ENCODE data around the gene HTATIP2.
"Not testable (repeated sequence)": the region's sequence is repeated elsewhere in the genome, so short reads cannot be mapped to it uniquely, and the experiment has no call there.

The HTATIP2 gene

GRCh38 chr11:20372081-20372626 is 8.6 kb downstream of the HTATIP2 start:
- no peak for DNase-seq (ENCODE audit: low read depth)

DNA sequence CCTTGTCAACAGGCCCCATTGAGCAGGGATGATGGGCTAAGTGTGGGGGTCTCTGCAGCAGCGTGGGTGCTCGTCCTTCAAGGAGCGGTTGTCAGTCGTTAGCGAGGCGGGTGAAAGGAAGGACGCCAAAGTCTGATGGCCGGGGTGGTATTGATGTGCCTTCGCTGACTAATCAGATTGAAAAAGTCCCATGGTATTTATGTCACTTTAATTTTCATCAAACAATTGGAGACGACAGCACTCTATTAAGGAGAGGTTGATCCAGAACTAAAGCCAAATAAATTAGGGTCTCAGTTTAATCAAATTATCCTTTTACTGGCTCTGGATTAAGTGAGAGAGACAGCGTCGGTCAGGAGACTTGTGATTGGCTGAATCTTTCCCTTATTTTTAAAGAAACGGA is 9.6 kb downstream of the HTATIP2 start:
- no peak for DNase-seq (ENCODE audit: low read depth)

GRCh38 chr11:20373568-20374209 is 10.2 kb downstream of the HTATIP2 start:
- no peak for DNase-seq (ENCODE audit: low read depth)

DNA sequence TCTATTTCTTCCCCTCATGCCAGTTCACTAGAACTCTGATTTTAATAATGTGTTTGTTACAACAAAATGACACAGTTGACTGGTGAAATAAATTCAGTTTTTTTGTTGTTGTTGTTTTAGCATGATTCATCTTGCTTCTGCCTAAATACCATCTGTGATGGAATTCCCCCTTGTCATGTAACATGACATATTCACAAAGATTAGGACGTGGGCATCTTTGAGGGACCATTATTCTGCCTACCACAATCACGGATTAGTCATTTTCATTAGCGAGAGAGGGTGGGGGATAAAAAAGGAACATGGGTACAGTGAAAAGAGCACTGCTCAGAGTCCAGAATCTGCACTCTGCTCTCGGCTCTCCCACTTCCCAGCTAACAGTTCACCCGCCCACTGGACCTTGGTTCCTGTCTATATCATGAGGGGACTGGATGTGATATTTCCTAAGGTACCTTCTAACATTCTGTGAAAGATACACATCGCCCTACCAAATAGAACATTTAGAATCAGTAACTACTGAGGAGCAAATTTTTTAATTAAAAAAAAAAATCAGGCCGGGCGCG is 11.3 kb downstream of the HTATIP2 start:
- DNase-seq (ENCODE audit: low read depth), result no peak

DNA sequence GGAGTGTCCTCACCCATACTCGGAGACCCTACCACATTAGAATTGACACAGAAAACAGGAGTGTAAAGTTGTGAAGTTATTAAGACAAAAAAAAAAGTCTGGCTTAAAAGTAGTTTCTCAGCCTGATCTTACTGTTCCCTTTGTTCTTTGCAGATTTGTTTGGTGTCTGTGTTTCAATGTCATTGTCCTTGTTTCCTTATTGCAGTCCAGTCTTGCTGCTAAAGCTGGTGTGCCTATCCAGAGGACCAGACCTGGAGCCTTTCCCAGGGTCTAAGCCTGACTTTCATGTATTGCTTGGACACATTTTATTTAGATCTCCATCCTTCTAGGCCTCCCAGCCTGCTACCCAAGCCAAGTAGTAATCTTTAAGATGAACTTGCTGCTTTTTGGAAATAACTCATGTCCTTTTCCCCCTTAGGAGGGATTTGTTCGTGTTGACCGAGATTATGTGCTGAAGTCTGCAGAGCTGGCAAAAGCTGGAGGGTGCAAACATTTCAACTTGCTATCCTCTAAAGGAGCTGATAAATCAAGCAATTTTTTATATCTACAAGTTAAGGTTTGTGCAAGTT is 12.7 kb downstream of the HTATIP2 start:
- no peak for DNase-seq (ENCODE audit: low read depth)

GRCh38 chr11:20385996-20386395 is 22.5 kb downstream of the HTATIP2 start:
- DNase-seq (ENCODE audit: low read depth), result not testable (repeated sequence)

DNA sequence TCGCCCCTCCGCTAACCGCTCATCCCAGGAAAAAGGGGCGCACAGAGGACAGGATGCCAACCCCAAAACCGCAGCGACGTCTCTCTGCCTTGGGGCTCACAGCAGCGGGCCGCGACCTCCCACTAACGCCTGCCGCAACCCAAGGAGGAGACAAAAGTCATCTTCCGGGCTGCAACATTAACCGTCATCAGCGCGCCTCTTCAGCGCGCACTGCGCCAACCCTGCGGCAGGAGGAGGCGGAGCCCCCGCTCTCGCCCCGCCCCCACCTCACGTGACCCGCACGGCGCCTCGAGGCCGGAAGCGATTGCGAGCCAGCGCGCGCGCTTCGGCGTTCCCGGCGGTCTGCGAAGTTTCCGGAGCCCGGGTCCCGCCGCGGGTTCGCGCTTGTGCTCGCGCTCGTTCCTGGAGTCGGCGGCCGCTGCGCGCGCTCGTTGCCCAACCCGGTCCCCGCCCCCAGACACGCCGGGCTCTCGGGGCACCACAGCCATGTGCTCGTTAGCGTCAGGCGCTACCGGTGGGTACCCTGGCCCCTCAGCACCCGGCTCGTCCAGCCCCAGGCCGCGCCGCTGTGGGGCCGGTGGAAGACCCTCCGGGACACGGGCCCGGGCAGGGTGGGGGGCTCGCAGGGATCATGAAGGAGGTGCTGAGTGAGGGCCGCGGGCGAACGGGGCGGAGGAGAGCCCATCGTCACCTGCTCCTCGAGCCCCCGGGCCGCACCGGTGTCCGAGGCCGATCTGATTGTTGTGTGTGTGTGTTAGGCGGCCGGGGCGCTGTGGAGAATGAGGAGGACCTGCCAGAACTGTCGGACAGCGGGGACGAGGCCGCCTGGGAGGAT is 24.0 kb downstream of the HTATIP2 start, which contains the start of gene PRMT3:
Gene PRMT3 (plus strand): TSS at position 456 of the 835 bp plus-strand sequence. CDS start 31 bp downstream, at position 487.
- DNase-seq (ENCODE audit: low read depth), result peak; percentile 96

DNA sequence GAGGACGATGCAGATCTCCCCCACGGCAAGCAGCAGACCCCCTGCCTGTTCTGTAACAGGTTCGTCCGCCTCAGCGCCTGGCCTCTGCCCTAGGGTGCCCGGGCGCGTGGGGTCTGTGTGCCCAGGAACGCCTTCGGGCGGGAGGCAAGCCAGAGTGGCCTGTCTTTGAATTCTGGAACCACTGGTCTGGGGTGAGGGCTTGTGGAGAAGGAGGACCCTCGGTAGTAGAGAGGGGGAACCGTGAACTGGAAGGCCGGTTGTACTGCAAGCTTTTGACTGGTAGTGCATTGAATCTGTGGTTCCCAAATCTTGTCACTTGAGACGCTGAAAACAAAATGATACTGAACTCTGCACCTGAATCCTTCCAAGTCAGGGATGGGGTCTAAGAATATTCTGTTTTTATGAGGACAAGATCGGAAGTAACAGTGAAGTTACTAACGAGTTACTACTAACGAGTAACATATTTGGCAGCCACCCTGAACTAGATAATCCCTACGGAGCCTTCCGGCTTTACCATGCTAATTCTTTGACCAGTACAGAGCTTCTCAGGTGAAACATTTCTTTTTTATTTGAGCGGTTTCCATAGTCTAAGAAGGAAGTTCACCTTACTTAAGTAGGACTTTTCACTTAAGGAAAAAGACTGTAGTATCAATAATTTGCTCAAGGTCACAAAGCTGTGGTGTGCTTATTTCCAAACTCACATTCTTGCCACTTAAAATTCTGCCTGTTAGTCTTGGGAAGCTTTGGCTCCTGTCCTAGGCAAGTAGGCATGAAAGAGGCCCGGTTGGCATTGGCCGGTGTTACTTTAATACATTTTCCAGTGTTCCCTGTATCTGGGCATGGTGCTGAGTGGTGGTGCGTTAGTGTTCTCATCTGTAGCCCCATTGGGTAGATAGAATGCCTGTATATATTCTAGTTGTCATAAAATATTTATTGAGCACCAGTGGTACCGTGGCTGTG is 24.9 kb downstream of the HTATIP2 start:
- DNase-seq (ENCODE audit: low read depth), result no peak

DNA sequence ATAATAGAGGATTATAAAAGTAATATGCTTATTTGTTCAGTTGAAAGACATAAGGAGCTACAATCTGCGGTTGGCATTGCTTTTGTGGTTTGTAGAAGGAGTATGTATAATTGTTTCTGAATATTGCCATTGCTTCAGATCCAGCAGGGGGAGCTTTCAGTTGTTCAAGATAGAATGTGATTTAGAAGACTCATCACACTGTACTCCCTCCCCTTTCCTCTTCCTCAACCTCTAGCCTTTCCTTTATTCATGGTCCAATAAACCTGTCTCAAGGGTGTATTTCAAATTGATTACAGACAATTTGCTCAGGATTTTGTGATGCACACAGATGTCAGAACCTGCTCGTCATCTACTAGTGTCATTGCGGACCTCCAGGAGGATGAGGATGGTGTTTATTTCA is 33.8 kb downstream of the HTATIP2 start:
- no peak for DNase-seq (ENCODE audit: low read depth)

GRCh38 chr11:20399498-20399897 is 36.0 kb downstream of the HTATIP2 start:
- DNase-seq (ENCODE audit: low read depth), result no peak

- no peak for DNase-seq (ENCODE audit: low read depth)
Measured at GRCh38 chr11:20403059-20403458, 39.5 kb downstream of the HTATIP2 start.

DNA sequence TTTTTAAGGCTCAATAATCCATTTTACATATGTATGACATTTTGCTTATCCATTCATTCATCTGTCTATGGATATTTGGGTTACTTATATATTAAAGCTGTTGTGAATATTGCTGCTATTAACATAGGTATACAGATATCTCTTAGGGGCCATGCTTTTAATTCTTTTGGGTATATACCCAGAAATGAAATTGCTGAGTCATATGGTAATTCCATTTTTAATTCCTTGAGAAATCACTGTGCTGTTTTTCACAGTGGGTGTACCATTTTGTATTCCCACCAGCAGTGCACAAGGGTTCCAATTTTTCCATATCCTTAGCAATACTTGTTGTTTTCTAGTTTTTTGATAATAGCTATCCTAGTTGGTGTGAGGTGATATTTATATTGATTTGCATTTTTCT is 43.0 kb downstream of the HTATIP2 start:
- DNase-seq (ENCODE audit: low read depth), result no peak

DNA sequence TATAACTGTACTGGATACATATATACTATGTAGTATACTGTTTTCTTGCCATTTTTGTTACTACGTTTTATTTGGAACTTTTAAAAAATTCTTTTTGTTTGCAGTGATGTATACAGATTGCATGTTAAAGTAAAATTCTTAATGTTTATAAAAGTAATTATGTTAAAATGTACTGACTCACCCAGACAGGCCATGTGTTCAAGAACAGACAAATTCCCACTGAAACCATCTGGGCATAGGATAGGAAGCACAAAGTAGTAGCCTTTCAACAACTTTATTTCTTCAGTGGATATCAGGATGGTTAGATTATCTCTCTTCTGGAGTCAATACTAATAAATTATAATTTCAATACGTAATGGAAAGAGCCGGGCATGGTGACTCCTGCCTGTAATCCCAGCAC is 43.8 kb downstream of the HTATIP2 start:
- no peak for DNase-seq (ENCODE audit: low read depth)

- no peak for DNase-seq (ENCODE audit: low read depth)
Measured at GRCh38 chr11:20415432-20415831, 51.9 kb downstream of the HTATIP2 start.

GRCh38 chr11:20417771-20418170 is 54.3 kb downstream of the HTATIP2 start:
- no peak for DNase-seq (ENCODE audit: low read depth)

- DNase-seq (ENCODE audit: low read depth), result no peak
Measured at GRCh38 chr11:20421946-20422345, 58.4 kb downstream of the HTATIP2 start.

DNA sequence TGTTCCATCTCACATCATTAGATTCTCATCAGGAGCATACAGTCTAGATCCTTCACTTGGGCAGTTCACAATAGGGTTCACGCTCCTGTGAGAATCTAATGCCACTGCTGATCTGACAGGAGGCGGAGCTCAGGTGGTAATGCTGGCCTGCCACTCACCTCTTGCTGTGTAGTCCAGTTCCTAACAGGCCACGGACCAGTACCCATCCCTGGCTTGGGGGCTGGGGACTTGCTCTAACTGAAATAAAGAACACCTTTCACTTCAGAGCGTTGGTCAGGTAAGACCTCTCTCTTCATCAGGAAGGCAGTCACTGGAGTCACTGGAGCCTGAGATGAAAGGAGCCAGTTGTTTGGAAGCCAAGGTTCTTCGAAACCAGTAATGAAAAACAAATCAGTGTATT is 65.7 kb downstream of the HTATIP2 start:
- DNase-seq (ENCODE audit: low read depth), result no peak

Measured in stimulated activated CD8-positive, alpha-beta memory T cell treated with anti-CD3 and anti-CD28 coated beads, Interleukin-15, amount 100 ng/mL, for 24 hours (primary cell).